ENCODE data around the gene CD226.
"Not testable (repeated sequence)": the region's sequence is repeated elsewhere in the genome, so short reads cannot be mapped to it uniquely, and the experiment has no call there.

Gene CD226

DNA sequence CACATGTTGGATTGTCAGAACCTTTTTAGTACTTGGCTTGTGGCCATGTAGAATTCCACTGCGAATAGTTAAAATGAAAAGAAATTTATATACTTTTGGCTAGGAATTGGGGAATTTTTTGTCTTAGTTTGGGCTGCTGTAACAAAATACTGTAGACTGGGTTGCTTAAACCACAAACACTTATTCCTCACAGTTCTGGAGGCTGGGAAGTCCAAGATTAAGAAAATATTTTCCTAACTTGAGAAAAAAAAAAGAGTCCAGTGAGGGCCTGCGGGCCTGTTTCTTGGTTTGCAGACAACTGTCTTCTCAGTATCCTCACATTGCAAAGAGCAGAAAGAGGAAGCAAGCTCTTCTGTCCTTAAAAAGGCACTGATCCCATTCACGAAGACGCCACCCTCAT, 81.9 kb downstream of the CD226 start:
- no peak for DNase-seq

- not testable (repeated sequence) for DNase-seq
Measured at GRCh38 chr18:69864802-69865201, 82.9 kb downstream of the CD226 start.

GRCh38 chr18:69858897-69859296, 88.8 kb downstream of the CD226 start:
- DNase-seq: no peak

DNA sequence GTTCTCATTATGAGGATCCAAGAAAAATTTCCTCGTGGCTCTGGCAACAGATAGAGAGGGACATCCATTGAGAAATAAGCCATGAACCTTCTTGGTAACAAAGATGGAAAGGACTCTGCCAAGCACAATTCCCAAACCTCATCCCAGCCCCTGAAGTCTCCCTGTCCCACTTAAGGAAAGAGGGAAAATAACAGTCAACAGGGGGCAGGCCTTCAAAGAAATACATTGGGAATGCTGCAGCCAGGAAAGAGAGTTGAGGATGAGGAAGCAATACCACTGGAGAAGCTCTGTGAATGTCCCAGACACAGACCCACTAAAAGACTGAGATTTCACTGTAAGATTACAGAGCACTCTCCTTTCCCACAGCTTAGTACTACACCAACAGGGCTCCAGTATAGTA, 93.2 kb downstream of the CD226 start:
- no peak for DNase-seq

- DNase-seq: no peak
Measured at GRCh38 chr18:69853051-69853450, 94.6 kb downstream of the CD226 start.

- peak; percentile 77 for DNase-seq
Measured at GRCh38 chr18:69845593-69846506, 101.8 kb downstream of the CD226 start.

GRCh38 chr18:69844656-69845055, 103.0 kb downstream of the CD226 start:
- DNase-seq: no peak

DNA sequence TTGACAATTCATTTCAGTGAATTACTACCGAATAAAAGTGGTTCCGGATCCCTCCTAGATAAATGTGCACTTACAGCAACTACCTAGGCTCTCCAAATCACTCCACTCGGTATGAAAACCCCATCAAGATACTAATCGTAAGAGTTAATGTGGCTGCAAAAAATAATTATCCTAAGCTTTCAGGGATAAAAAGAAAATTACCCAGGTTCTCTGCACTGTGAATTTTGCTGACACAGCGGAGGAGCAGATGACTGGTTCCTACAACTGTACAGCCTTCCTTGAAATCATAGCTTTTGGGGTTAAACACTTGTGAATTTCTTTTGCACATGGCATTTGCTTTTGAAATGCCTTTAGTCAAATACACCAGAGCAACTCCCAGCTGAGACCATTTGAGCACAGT, 104.7 kb downstream of the CD226 start:
- no peak for DNase-seq

GRCh38 chr18:69841117-69841516, 106.6 kb downstream of the CD226 start:
- no peak for DNase-seq

DNA sequence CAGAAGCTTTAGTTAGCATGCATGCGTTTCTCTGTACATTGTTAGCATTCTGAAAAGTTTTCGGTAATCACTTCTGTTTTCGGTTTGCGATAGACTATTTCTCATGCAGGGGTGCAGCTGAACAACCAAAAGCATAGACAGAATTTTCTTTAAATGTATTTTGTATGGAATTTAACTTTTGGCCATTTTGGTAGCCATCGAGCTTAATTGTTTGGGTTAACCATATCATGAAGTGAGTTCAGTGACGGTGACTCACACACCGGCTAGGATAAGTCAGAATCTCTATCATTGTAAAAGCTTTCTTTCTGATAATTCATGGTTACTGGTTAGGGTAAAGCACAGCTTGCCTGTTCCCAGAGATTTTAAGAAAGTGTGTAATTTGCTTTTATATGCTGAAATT, 107.2 kb downstream of the CD226 start:
- no peak for DNase-seq

- DNase-seq: no peak
Measured at GRCh38 chr18:69840001-69840400, 107.7 kb downstream of the CD226 start.

DNA sequence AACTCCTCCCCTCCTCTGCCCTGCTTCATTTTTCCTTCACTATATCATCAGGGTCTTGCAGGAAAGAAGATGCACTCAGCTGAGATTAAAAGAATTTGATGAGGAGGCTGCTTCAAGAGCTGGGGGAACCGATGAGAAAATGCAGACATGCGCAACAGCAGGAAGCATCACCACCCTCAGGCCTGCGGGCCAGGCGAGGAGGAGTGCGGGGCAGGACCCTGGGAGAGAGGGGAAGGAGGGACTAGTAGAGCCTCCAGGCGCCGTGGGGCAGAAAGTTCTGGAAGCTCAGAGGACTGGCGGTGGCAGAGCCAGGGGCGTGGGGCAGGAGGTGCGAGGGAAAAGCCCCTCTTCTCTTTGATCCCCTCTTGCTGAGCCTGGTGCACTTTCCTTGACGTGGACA, 108.2 kb downstream of the CD226 start:
- no peak for DNase-seq

GRCh38 chr18:69838620-69839411, 108.9 kb downstream of the CD226 start:
- DNase-seq: peak; percentile 8

DNA sequence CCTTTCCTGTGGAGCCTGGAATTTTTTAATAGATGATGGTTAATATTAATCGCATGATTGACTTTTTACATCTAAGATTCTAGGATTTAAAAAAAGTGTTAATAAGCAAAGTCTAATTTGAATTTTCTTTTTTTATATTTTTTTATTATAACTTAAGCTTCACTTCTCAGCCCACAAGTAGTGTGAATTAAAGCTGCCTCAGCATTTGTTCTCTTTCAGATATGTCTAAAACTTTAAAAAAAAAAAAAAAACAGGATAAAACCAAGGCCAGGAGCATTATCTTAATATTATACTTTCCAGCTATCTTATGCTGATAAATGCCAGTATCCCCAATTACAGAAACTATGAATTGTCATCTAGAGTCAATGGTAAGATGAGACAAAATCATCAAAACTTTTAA, 109.7 kb downstream of the CD226 start:
- DNase-seq: no peak

- DNase-seq: not testable (repeated sequence)
Measured at GRCh38 chr18:69834980-69835379, 112.7 kb downstream of the CD226 start.

DNA sequence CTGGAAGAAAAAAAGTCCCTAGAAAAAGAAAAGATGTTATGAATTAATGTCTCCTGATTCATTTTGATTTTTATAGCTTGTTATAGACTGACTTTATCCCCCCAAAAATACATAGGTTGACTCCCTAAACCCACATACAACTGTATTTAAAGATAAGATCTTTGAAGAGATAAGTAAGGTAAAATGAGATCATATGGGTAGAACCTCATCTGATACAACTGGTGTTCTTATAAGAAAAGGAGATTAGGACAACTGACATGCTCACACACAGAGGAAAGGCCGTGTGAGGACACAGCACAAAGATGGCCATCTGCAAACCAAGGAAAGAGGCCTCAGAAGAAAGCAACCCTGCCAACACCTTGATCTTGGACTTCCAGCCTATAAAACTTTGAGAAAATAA, 117.5 kb downstream of the CD226 start:
- DNase-seq: no peak

DNA sequence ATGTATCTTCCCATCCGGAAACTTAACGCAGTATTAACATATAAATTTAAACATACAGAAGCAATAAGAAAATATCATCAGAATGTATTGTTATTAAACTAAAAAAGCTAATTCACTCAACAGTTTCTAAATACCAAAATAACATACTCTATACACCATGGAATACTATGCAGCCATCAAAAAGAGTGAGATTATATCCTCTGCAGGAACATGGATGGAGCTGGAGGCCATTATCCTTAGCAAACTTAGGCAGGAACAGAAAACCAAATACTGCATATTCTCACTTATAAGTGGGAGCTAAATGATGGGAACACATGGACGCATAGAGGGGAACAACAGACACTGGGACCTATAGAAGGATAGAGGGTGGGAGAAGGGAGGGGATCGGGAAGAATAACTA, 127.1 kb downstream of the CD226 start:
- no peak for DNase-seq

- DNase-seq: no peak
Measured at GRCh38 chr18:69819460-69819859, 128.2 kb downstream of the CD226 start.

DNA sequence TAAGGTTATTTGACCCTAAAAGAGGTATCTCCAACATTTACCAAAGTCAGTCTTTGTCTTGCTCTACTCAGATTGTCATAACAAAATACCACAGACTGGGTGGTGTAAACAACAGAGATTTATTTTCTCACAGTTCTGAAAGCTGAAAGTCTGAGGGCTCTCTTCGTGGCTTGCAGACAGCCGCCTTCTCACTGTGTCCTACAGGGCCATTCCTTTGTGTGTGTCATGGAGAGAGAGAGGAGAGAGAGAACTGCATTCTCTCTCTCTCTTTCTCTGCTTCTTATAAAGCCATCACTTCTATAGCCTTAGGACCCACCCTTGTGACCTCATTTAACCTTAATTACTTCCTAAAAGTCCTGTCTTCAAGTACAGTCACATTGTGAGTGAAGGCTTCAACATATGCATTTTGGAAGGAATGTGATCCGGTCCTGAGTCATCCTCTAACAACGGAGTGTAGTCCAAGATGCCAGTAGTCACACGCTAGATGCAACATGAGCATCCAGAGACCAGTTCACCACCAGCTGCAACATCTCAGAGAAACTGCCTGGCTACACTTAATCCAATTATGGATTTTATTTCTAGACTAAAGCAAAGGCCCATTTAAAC, 130.2 kb downstream of the CD226 start:
- DNase-seq: no peak

- no peak for DNase-seq
Measured at GRCh38 chr18:69814861-69815385, 132.8 kb downstream of the CD226 start.

DNA sequence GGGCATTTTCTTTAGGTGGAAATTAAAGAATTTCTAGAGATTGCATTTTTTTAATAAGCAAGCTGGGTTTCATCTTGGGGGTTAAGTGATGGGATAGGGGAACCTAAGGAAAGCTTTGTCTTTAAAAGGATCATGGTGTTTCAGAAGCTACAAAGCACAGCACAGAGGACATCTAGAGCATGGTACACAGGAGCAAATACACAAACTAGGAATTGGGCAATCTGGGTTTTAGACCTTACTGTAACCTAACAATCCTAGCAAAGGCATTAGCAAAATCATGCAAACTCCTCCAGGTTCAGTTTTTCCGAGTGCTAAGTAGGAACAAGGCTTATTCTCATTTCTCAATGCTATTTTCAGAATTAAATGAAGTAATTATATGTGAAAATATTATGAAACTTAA, 134.1 kb downstream of the CD226 start:
- no peak for DNase-seq

- DNase-seq: no peak
Measured at GRCh38 chr18:69808399-69808798, 139.3 kb downstream of the CD226 start.

- no peak for DNase-seq
Measured at GRCh38 chr18:69804776-69805501, 142.7 kb downstream of the CD226 start.
